WERI-Rb-1 (cell line): ENCODE measurements around the gene COPS8.

Experiments
- DNase-seq: peaks from one replicate; pipeline ENCODE4 v3.0.0-alpha.2; 2020
- H3K27ac ChIP-seq: fragments of 250-450 bp; sonication (Bioruptor Pico); 2 replicates; pipeline ENCODE4 v1.5.1; 2020; ENCODE audit warnings: mild to moderate bottlenecking, moderate library complexity
- H3K27me3 ChIP-seq: fragments of 250-450 bp; sonication (Bioruptor Pico); 2 replicates; pipeline ENCODE4 v1.5.1; 2021; ENCODE audit warnings: mild to moderate bottlenecking, low read depth, moderate library complexity; ENCODE audit not compliant: insufficient read depth, severe bottlenecking
- H3K36me3 ChIP-seq: fragments of 250-450 bp; sonication (Bioruptor Pico); 2 replicates; pipeline ENCODE4 v1.5.1; 2020; ENCODE audit warnings: mild to moderate bottlenecking, moderate library complexity
- H3K4me3 ChIP-seq: 2 replicates; pipeline ENCODE4 v1.5.1; 2011; ENCODE audit warnings: low read depth, mild to moderate bottlenecking, control low read depth, low read length
- H3K9me3 ChIP-seq: fragments of 250-450 bp; sonication (Bioruptor Pico); 2 replicates; pipeline ENCODE4 v1.5.1; 2021; ENCODE audit warnings: mild to moderate bottlenecking, moderate library complexity; ENCODE audit not compliant: severe bottlenecking
- CTCF ChIP-seq: IDR thresholded peaks from 2 replicates; pipeline ENCODE4 v1.5.1; 2011; ENCODE audit warnings: low read depth, mild to moderate bottlenecking, control low read depth, inconsistent platforms, low read length

Gene COPS8

DNA sequence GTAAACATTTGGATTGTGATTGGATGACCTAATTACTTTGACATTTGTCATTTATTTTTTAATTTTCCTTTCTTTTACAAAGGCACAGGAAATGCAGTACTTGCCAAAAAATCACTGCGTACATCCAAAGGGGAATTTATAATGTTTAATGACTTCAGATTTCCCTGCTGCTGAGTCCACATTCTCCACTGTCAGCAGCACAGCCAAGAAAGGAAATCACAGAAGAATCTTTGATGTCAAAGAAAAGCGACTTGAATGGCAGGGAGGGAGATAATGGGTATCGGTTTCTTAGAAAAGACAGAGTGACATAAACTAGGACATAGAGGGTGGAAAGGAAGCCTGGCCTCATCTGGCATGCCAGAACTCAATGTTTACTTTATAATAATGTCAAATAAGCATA, 41.4 kb upstream of the COPS8 start:
- Histone ChIP-seq H3K27ac (no peak overlapping the region), H3K36me3 (no peaks in the 10 kb centered on the region), H3K9me3 (peaks cover 4% of the 10 kb centered on the region), H3K27me3 (peaks cover 2% of the 10 kb centered on the region), H3K4me3 (no peak overlapping the region)
- no peak for TF ChIP-seq CTCF
- DNase-seq, result no peak

DNA sequence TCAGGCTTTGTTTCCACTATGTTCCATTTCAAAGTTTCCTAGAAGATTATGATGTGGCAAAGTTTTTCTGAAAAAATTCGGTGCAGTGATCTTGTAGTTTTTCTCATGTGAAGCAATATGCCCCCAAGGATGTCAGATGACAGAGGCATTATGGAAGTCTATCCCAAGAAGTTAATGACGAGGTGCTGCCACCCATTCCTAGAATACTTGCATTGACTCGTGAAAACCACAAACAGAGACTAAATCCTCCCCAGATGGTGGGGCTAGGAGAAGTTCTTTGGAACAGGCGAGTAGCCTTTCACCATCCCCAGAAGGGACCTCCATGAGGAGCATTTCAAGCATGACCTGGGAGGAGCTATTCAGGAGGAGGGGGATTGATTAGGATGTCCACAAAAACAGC, 40.2 kb upstream of the COPS8 start:
- TF ChIP-seq CTCF, result no peak
- Histone ChIP-seq H3K4me3 (no peak overlapping the region), H3K27me3 (peaks cover 3% of the 10 kb centered on the region), H3K27ac (no peak overlapping the region), H3K36me3 (no peaks in the 10 kb centered on the region), H3K9me3 (peaks cover 4% of the 10 kb centered on the region)
- no peak for DNase-seq

- no peak for DNase-seq
- Histone ChIP-seq H3K27ac (no peak overlapping the region), H3K27me3 (peaks cover 11% of the 10 kb centered on the region), H3K4me3 (no peak overlapping the region), H3K36me3 (no peaks in the 10 kb centered on the region), H3K9me3 (peaks cover 4% of the 10 kb centered on the region)
- TF ChIP-seq CTCF, result no peak
Measured at GRCh38 chr2:237048595-237048994, 37.1 kb upstream of the COPS8 start.

GRCh38 chr2:237051861-237052260, 33.8 kb upstream of the COPS8 start:
- Histone ChIP-seq H3K27ac (no peak overlapping the region), H3K36me3 (no peaks in the 10 kb centered on the region), H3K4me3 (no peak overlapping the region), H3K27me3 (peaks cover 11% of the 10 kb centered on the region), H3K9me3 (peaks cover 4% of the 10 kb centered on the region)
- TF ChIP-seq CTCF, result no peak
- DNase-seq, result no peak

GRCh38 chr2:237053066-237053465, 32.6 kb upstream of the COPS8 start:
- Histone ChIP-seq H3K27me3 (peaks cover 11% of the 10 kb centered on the region), H3K36me3 (no peaks in the 10 kb centered on the region), H3K27ac (no peak overlapping the region), H3K9me3 (peaks cover 4% of the 10 kb centered on the region), H3K4me3 (no peak overlapping the region)
- no peak for DNase-seq
- TF ChIP-seq CTCF, result no peak

GRCh38 chr2:237055386-237056100, 30.1 kb upstream of the COPS8 start:
- no peak for DNase-seq
- Histone ChIP-seq H3K4me3 (no peak overlapping the region), H3K9me3 (no peaks in the 10 kb centered on the region), H3K27ac (no peak overlapping the region), H3K36me3 (no peaks in the 10 kb centered on the region), H3K27me3 (peaks cover 12% of the 10 kb centered on the region)
- no peak for TF ChIP-seq CTCF
